ENCODE results near the gene MIPEP.

MIPEP gene

DNA sequence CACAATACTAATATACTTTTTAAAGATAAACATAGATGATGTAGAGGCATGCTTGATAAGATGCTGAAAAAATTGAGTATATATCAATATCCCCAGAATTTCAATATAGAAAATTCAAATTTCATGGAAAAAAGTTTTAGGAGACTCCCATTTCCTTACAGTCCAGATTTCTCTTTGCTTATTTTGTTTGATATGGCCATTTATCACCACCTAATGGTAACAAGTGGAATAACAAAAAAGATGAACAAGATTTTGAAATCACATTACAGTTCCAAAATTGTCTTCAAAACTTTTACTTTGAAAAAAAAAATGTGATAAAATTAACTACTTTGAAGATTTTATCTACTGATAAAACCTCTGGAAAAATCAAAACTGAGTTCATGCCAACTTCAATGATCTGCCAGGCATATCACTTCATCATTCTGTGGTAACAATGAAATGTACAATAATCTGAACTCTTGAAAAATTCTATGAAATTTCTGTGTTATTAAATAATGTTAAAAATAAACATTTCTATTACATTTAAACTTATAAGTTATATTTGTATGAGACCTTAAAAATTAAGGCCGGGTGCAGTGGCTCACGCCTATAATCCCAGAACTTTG, 17.5 kb downstream of the MIPEP start:
- TF ChIP-seq POLR2A (IDR thresholded peaks at IDR 0.05; ENCODE audit: low read length) (no peak), GATA1 (IDR thresholded peaks at IDR 0.05; ENCODE audit: low read depth, low read length) (no peak)
- peak; percentile 43 to 63 for DNase-seq

DNA sequence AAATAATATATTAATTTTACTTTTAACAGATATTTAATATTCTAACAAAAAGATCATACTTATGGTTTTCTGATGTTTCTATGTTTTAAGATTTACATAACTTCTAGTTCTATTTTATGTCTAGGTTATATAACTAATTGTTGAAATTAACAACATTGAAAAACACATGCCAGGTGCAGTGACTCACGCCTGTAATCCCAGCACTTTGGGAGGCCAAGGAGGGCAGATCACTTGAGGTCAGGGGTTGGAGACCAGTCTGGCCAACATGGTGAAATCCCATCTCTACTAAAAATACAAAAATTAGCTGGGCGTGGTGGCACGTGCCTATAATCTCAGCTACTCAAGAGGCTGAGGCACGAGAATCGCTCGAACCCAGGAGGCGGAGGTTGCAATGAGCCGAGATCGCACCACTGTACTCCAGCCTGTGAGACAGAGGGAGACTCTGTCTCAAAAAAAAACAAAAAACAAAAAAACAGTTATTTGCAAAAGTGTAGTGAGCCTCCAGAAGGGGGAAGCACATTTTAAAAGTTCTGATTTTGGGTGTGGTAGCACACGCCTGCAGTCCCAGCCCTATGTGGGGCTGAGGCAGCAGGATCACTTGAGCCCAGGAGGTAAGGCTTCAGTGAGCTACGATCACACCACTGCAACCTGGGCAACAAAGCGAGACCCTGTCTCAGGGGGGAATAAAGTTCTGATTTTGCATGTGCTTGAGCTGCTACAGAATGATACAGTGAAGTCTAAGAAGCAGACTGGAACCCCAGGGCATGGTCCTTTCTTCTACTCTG, 18.7 kb downstream of the MIPEP start:
- peak; percentile 42 to 50 for DNase-seq
- no peak for TF ChIP-seq POLR2A (IDR thresholded peaks at IDR 0.05; ENCODE audit: low read length)

DNA sequence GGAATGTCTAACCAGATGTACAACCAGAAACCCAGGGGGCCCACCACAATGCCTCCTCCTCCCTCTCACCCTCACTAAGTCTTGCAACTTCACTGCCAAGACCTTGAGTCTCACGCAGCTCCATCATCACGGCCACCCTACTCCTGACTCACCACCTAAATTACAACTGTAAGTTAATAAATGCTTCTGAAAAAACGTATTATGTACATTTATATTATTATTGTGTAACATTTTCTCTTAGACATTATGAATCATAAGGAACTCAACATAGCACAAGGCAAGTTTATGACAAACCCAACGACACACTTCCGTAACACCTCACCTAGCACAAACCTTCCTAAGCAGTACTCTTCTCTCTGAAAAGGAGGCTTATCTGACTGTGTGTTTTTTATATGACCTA, 20.7 kb downstream of the MIPEP start:
- TF ChIP-seq GATA1 (IDR thresholded peaks at IDR 0.05; ENCODE audit: low read depth, low read length) (no peak), POLR2A (IDR thresholded peaks at IDR 0.05; ENCODE audit: low read length) (no peak)
- peak in 1 of 2 experiments; percentile 18 for DNase-seq

DNA sequence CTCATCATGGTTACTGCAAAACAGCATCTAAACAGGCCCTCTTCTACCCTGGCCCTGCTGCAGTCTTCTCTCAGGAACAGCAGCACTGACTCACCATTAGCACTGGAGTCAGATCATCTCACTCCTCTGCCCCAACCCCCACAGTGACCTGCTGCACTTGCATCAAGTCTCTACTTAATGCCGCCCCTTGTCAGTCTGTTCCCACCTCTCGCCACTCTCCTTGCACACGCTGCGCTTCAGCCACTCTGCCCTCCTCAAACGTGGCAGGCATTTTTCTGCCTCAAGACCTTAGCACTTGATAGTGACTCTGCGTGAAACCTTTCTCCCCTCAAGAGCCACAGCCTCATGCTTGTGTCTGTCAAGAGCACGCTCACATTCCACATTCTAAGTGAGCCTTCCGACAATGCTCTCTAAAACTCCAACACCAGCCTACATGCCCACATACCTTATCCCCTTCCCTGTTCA, 22.1 kb downstream of the MIPEP start:
- peak; percentile 64 to 65 for DNase-seq
- TF ChIP-seq POLR2A (IDR thresholded peaks at IDR 0.05; ENCODE audit: low read length) (no peak), GATA1 (IDR thresholded peaks at IDR 0.05; ENCODE audit: low read depth, low read length) (no peak)

DNA sequence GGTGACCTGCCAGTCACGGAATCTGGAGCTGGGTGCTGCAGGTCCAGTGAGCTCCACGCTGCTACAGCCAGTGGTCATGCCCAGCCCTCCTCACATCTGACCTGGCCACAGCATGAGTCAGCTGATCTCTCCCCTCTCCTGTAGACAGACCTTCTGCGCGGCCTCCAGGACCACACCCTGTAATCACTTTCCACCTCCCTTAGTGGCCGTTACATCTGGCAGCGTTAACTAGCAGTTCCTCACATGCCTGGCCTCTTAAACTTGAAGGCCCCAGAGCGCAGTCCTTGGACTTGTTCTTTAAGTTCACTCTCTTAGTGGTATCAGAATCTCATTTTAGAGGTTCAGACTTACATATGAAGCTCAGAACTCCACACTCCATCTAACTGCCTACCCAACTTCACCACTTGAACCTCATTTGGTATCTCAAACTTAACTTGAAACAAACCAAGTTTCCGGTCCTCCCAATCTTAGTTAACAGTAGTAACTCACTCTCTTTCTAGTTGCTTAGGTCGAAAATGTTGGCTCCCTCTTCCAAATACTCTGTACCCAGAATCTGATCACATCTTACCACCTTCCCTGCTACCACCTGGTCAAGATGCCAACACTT, 22.7 kb downstream of the MIPEP start:
- TF ChIP-seq GATA1 (IDR thresholded peaks at IDR 0.05; ENCODE audit: low read depth, low read length) (no peak), POLR2A (IDR thresholded peaks at IDR 0.05; ENCODE audit: low read length) (peak; percentile 43)
- peak; percentile 87 to 96 for DNase-seq

DNA sequence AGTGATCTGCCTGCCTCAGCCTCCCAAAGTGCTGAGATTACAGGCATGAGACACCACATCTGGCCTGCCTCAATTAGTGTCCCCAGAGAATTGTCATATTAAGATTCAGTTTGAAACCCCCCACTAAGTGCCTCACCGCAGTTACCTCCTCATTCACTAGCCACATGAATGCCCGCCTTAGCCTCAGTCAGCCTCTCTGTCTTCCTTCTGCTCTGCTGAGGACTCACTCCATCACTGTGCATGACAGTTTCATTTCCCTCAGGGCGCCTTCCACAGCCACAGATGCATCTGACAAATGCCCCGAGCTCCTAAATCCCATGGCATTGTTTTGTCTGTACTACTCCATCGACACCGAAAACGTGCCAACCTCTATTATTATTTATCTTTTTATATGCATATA, 23.3 kb downstream of the MIPEP start:
- DNase-seq: no peak
- TF ChIP-seq POLR2A (IDR thresholded peaks at IDR 0.05; ENCODE audit: low read length) (no peak), GATA1 (IDR thresholded peaks at IDR 0.05; ENCODE audit: low read depth, low read length) (no peak)

DNA sequence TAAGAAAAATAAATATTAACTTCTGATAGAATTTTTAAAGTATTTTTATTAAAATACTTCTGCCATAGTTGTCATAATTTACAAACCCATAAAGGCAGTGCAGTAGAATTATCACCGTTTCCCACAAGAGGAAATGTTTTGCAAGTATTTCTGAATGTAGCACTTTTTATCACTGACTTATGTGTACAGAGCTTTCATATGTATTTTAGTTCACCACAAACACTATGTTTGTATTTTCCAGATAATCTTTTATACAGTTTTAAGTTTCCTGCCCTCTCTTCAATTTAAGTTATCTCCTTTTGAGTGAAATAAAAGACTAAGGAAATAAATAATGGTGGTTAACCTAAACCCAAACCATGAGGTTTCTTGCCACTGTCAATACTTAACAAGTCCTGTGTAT, 24.2 kb downstream of the MIPEP start:
- no peak for DNase-seq
- TF ChIP-seq POLR2A (IDR thresholded peaks at IDR 0.05; ENCODE audit: low read length): no peak
- TF ChIP-seq GATA1 (IDR thresholded peaks at IDR 0.05; ENCODE audit: low read depth, low read length): no peak

DNA sequence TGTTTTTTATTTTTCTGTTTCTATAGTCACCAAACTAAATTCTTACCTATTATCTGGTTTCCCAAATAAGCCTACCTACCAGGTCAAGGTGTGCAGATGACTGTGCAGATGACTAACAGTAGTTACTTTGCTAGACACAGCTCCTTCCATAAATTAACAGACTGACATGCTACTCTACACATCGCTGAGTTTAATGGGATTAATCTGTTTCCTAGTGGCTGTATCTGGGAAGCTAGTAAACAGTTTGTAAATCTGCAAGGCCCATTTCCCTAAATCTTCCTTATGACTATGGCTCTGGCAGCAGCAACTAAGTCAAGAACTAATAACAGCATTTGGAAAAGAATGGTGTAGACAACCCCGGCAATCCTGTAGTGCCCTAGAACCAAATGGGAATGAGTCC, 27.9 kb downstream of the MIPEP start:
- no peak for DNase-seq
- TF ChIP-seq POLR2A (IDR thresholded peaks at IDR 0.05; ENCODE audit: low read length): no peak
- TF ChIP-seq GATA1 (IDR thresholded peaks at IDR 0.05; ENCODE audit: low read depth, low read length): no peak

DNA sequence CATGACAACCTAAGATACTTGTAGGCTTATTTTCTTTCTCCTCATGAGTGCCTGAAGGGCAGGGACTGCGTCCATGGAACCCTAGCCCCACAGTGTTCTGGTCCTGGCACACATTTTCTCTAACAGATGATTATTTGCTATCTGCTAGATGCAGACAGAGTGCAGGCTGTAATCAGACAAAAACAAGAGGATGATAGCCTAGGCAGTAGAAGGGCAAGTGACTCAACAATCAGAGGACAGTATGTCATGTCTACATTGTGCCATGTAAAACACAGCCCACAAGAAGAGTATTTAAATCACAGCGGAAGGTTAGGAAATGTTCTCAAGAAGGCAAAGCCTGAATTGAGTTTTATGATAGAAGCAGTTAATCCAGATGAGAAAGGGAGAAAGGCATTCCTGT, 29.3 kb downstream of the MIPEP start:
- TF ChIP-seq GATA1 (IDR thresholded peaks at IDR 0.05; ENCODE audit: low read depth, low read length) (peak; percentile 84), POLR2A (IDR thresholded peaks at IDR 0.05; ENCODE audit: low read length) (no peak)
- DNase-seq: peak; percentile 87 to 97

DNA sequence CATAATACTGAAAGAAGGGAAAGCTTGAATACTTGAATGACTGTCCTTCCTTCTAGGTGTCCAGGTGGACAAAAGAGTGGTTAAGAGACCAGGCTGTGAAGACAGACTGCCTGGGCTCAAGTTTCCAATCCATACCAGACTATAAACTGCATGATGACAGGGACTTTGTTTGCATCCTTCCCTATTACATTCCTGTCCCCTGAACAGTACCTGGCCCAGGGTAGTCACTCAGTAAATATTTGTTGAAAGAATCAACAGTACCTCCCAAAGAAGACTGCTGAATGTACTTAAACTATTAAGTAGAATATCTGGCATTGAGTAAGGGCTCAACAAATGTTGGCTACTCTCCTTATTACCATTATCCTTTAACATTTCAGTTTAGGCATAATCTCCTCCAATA, 29.7 kb downstream of the MIPEP start:
- TF ChIP-seq GATA1 (IDR thresholded peaks at IDR 0.05; ENCODE audit: low read depth, low read length) (no peak), POLR2A (IDR thresholded peaks at IDR 0.05; ENCODE audit: low read length) (no peak)
- DNase-seq: no peak

DNA sequence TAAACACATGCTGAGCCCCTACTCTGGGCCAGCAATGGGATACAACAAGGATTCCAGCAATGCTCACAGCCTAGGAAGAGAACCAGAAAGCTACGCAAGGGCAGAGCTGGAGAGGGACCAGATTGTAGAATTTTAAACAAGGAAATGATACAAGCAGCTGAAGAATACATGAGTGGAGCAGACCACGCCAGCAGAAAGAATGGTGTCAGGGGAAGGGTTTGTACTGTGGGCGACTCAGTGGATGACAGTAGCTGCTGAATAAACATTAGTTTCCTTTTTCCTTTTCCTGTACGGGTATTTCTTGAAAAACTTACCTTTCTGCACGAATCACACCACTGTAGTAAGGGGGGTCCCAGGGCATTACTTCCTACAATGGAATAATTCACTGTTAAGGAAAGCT, 30.7 kb downstream of the MIPEP start:
- TF ChIP-seq POLR2A (IDR thresholded peaks at IDR 0.05; ENCODE audit: low read length): no peak
- no peak for TF ChIP-seq GATA1 (IDR thresholded peaks at IDR 0.05; ENCODE audit: low read depth, low read length)
- no peak for DNase-seq

DNA sequence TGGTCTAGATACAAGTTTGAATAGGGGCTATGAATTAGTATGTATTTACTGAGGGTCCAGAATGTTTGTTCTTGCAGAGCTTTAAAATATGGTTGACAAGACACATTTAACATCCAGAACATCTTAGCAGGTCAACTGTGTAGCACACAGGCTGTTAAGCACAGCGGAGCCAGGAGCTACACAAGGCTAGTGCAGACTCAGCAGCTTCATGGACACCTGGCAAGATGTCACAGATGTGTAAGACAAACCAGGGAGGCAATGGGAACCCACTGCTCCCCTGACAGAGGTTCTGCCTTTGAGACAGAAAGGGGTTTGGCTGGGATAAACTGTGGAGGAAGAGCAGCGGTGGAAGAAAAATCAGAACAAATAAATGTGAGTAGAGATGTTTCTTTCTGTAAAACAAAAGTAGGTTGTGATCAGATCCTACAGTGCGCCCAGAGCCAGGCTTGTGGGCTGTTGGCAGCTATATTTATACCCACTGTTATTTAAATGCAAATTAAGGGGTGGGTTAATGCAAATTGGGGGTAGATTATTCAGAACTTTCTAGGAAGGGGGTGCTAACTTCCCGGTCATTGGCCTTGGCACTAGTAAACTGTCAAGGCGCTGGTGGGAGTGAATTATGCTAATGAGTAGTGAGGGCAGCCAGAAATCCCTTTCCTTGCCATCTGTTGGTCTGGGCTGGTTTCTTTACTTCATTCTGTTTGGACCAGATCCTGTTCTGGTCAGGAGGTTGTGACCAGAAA, 33.0 kb downstream of the MIPEP start:
- no peak for TF ChIP-seq POLR2A (IDR thresholded peaks at IDR 0.05; ENCODE audit: low read length)
- no peak for TF ChIP-seq GATA1 (IDR thresholded peaks at IDR 0.05; ENCODE audit: low read depth, low read length)
- DNase-seq: peak in 1 of 2 experiments; percentile 12

DNA sequence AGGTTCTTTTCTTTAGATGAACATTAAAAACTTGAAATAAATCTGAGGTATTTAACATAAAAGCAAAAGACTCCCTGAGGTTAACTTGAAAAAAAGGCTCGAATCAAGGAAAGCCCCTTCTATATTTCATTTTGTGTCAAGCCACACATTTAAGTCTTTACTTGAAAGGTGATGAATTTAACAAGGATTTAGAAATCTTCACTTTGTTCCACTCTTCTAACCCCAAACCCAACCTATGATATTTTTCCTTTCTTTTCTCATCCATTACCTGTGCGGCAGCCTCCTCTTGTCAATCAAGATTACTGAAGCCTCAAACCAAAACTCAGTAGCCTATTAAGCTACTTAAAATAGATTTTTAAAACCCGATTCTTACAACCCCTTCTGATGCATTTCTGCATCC, 33.8 kb downstream of the MIPEP start:
- no peak for DNase-seq
- no peak for TF ChIP-seq POLR2A (IDR thresholded peaks at IDR 0.05; ENCODE audit: low read length)
- TF ChIP-seq GATA1 (IDR thresholded peaks at IDR 0.05; ENCODE audit: low read depth, low read length): no peak

DNA sequence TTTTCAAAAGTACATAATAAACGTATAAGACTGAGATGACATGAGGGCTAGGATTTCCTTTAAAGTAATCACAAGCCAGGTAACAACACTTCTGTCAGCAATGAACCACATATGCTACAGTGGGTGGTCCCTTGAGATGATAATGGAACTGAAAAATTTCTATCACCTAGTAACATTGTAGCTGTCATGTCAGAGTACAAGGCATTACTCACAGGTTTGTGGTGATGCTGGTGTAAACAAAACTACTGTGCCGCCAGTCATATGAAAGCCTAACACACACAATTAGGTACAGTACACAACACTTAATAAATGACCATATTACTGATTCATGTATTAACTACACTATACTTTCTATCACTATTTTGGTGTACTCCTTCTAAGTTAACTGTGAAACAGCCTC, 36.8 kb downstream of the MIPEP start:
- DNase-seq: no peak
- TF ChIP-seq POLR2A (IDR thresholded peaks at IDR 0.05; ENCODE audit: low read length) (no peak), GATA1 (IDR thresholded peaks at IDR 0.05; ENCODE audit: low read depth, low read length) (no peak)

Data from erythroblast (primary cell).